SK-N-MC (cell line): ENCODE measurements around the gene POGZ.
A peak's percentile ranks its signal among the peaks of the same experiment; 100 is the strongest.

Experiments used
- DNase-seq: peaks from one replicate; pipeline ENCODE4 v3.0.0-alpha.2; 2011; ENCODE audit warnings: low read depth, low spot score
- H3K27ac ChIP-seq: fragments of 200-600 bp; sonication (generic); 2 replicates; pipeline ENCODE4 v1.5.1; 2016; ENCODE audit warnings: mixed run types
- H3K36me3 ChIP-seq: fragments of 200-600 bp; sonication (generic); 2 replicates; pipeline ENCODE4 v1.6.1; 2017; ENCODE audit warnings: antibody characterized with exemption, low read length, mixed read lengths; ENCODE audit not compliant: insufficient read depth
- H3K4me3 ChIP-seq: fragments of 200-600 bp; sonication (generic); 2 replicates; pipeline ENCODE4 v1.5.1; 2016
- H3K9ac ChIP-seq: fragments of 200-600 bp; sonication (generic); 2 replicates; pipeline ENCODE4 v1.8.0; 2017; ENCODE audit warnings: mixed run types, mixed read lengths; ENCODE audit not compliant: insufficient read length
- H3K9me3 ChIP-seq: fragments of 200-600 bp; sonication (generic); 2 replicates; pipeline ENCODE4 v1.6.1; 2017; ENCODE audit warnings: low read depth, mild to moderate bottlenecking, antibody characterized with exemption, low read length, moderate library complexity, mixed read lengths
- EZH2 ChIP-seq: fragments of 200-600 bp; sonication (generic); IDR thresholded peaks from one replicate; pipeline ENCODE4 v1.6.1; 2017; ENCODE audit warnings: antibody characterized with exemption
- FOXP2 ChIP-seq: optimal IDR thresholded peaks from 2 replicates; pipeline ENCODE3; 2011; ENCODE audit warnings: mild to moderate bottlenecking, moderate library complexity; ENCODE audit not compliant: insufficient read depth; ENCODE audit errors: extremely low read length, control extremely low read depth
- POLR2AphosphoS5 ChIP-seq: IDR thresholded peaks from 2 replicates; pipeline ENCODE4 v1.6.1; 2012; ENCODE audit warnings: mild to moderate bottlenecking, low read depth, low read length, borderline replicate concordance

The POGZ gene

DNA sequence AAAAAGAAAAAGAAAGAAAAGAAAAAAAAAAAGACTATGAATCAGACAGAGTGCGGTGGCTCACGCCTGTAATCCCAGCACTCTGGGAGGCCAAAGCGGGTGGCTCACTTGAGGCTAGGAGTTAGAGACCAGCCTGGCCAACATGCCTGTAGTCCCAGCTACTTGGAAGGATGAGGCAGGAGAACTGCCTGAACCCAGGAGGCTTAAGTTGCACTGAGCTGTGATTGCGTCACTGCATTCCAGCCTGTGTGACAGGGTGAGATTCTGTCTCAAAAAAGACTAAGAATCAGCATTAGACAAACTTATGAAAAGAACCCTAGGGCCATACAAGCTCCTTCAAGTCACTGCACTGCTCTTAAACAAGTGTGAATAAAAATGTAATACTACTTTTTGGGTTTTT lies 43.1 kb downstream of the POGZ start:
- TF ChIP-seq FOXP2 (no peak), EZH2 (no peak), POLR2AphosphoS5 (no peak)
- H3K9me3 ChIP-seq, result no peaks in the 10 kb centered on the region
- no peak for DNase-seq
- no peak overlapping the region for H3K9ac ChIP-seq
- peaks cover 78% of the 10 kb centered on the region for H3K36me3 ChIP-seq
- no peak overlapping the region for H3K4me3 ChIP-seq
- no peak overlapping the region; the same call in 1 of the 2 replicates for H3K27ac ChIP-seq

DNA sequence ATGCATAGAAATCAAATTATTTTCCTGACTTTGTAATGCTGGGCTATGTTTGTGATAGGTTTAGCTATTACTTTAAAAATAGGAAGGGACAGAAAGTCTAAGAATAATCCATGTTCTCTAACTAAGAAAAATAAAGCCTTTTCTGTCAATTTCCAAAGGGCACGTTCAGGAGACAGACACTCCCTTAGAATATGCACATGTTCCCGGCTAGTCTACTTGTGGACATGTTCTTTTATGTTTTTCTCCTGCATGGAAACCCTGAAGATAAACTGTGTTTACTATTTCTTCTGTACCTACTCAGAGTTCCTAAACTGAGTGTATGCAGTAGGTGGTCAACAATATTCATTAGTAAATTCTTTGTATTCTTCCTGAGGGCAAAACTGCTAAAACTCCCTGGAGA lies 47.4 kb downstream of the POGZ start:
- Histone ChIP-seq H3K4me3 (no peak overlapping the region), H3K9ac (no peak overlapping the region), H3K36me3 (peaks cover 91% of the 10 kb centered on the region), H3K27ac (no peak overlapping the region), H3K9me3 (no peaks in the 10 kb centered on the region)
- no peak for TF ChIP-seq EZH2
- no peak for TF ChIP-seq POLR2AphosphoS5
- no peak for TF ChIP-seq FOXP2
- DNase-seq, result no peak

DNA sequence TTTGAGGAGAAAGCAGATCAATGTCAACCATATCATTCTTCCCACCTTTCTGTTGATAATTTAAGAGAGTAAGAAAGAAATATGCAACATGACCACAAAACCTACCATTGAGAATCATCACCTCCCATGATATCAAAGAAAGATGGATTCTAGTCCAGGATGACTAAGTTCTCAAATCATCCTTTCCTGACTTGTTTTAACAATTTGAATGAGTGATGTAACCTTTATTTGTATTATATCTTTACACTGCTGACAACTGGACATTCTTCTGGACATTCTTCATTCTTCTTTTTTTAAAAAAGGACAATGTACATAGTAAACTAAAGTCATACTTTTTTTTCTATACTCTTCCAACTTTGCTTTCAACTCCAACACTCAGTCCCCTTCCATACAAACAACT lies 50.4 kb downstream of the POGZ start:
- Histone ChIP-seq H3K9ac (no peak overlapping the region), H3K9me3 (no peaks in the 10 kb centered on the region), H3K4me3 (no peak overlapping the region), H3K27ac (no peak overlapping the region), H3K36me3 (peaks cover 93% of the 10 kb centered on the region)
- TF ChIP-seq EZH2 (no peak), POLR2AphosphoS5 (no peak), FOXP2 (no peak)
- no peak for DNase-seq

- TF ChIP-seq POLR2AphosphoS5 (no peak), EZH2 (no peak), FOXP2 (no peak)
- no peaks in the 10 kb centered on the region for H3K9me3 ChIP-seq
Observed at GRCh38 chr1:151407304-151407703, 52.0 kb downstream of the POGZ start.

DNA sequence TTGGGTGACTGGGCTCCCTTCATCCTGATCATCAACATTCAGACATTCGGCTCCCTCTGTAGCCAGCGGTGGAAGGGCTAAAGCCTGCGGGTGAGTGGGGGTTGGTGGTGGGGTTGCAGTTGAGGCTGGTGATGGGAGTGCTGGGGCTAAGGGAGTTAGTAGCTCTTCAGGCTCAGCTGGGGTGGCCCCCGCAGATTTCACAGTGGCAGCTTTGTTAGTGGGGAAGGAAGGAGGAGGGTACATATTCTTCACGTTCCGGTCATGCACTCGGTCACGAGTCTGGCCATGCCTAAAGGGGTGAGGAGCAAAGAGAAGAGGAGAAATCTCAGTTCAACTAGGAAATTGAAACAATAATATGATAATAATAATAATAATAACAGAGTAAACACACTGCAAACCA lies 53.1 kb downstream of the POGZ start:
- H3K27ac ChIP-seq, result no peak overlapping the region
- TF ChIP-seq FOXP2 (no peak), EZH2 (no peak), POLR2AphosphoS5 (no peak)

More at GRCh38 chr1:151407304-151407703, 52.0 kb downstream of the POGZ start:
- Histone ChIP-seq H3K4me3 (no peak overlapping the region), H3K36me3 (peaks cover 92% of the 10 kb centered on the region), H3K9ac (no peak overlapping the region), H3K27ac (no peak overlapping the region)
- no peak for DNase-seq

GRCh38 chr1:151405187-151405951 lies 53.9 kb downstream of the POGZ start:
- no peak overlapping the region for H3K27ac ChIP-seq
- H3K9ac ChIP-seq, result no peak overlapping the region
- DNase-seq, result no peak
- H3K4me3 ChIP-seq, result no peak overlapping the region
- no peak for TF ChIP-seq POLR2AphosphoS5
- no peak for TF ChIP-seq FOXP2
- no peak for TF ChIP-seq EZH2
- H3K9me3 ChIP-seq, result no peaks in the 10 kb centered on the region
- H3K36me3 ChIP-seq, result peaks cover 92% of the 10 kb centered on the region

More for the DNA sequence above, 53.1 kb downstream of the POGZ start:
- Histone ChIP-seq H3K9ac (no peak overlapping the region), H3K4me3 (no peak overlapping the region), H3K9me3 (no peaks in the 10 kb centered on the region), H3K36me3 (peaks cover 92% of the 10 kb centered on the region)
- no peak for DNase-seq

GRCh38 chr1:151403612-151404011 lies 55.7 kb downstream of the POGZ start:
- TF ChIP-seq POLR2AphosphoS5 (no peak), EZH2 (no peak), FOXP2 (no peak)
- H3K9ac ChIP-seq, result no peak overlapping the region
- no peak overlapping the region for H3K4me3 ChIP-seq
- no peaks in the 10 kb centered on the region for H3K9me3 ChIP-seq
- H3K27ac ChIP-seq, result 0 out of 2 replicates have a peak overlapping the region, but pooled peaks have one; percentile 10
- DNase-seq, result no peak
- peaks cover 79% of the 10 kb centered on the region for H3K36me3 ChIP-seq

DNA sequence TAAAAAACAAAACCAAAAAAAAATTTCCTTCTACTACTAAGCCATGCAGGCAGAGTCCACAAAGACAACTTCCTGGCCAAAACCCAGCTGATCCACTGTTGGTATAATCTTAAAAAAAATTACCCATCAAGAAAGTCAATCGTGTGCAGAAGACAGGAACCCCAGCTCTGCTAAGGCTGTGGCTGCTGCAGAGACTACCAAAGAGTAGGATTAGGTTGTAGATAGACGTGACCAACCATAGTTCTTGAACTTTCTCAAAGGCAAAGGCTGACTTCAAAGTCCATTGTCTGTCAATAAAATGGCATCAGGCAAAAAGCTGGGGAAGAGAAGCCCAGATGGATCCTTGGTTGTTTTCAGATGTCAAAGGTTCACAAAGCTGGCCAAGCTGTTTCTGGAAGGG lies 56.5 kb downstream of the POGZ start:
- no peak for TF ChIP-seq FOXP2
- no peak for TF ChIP-seq EZH2
- TF ChIP-seq POLR2AphosphoS5, result no peak

GRCh38 chr1:151401860-151402259 lies 57.4 kb downstream of the POGZ start:
- DNase-seq, result no peak
- no peak overlapping the region for H3K4me3 ChIP-seq
- no peaks in the 10 kb centered on the region for H3K9me3 ChIP-seq
- H3K27ac ChIP-seq, result peak overlapping the region; percentile 45; the same call in 1 of the 2 replicates
- peaks cover 62% of the 10 kb centered on the region for H3K36me3 ChIP-seq
- TF ChIP-seq FOXP2 (no peak), POLR2AphosphoS5 (no peak), EZH2 (no peak)
- no peak overlapping the region for H3K9ac ChIP-seq

More for the DNA sequence above, 56.5 kb downstream of the POGZ start:
- peaks cover 71% of the 10 kb centered on the region for H3K36me3 ChIP-seq
- H3K9me3 ChIP-seq, result no peaks in the 10 kb centered on the region
- H3K4me3 ChIP-seq, result no peak overlapping the region
- peak overlapping the region; percentile 10 for H3K27ac ChIP-seq
- H3K9ac ChIP-seq, result no peak overlapping the region
- DNase-seq, result no peak
